ENCODE results near the gene TREML1.
"Not testable (repeated sequence)": the region's sequence is repeated elsewhere in the genome, so short reads cannot be mapped to it uniquely, and the experiment has no call there.

The TREML1 gene

DNA sequence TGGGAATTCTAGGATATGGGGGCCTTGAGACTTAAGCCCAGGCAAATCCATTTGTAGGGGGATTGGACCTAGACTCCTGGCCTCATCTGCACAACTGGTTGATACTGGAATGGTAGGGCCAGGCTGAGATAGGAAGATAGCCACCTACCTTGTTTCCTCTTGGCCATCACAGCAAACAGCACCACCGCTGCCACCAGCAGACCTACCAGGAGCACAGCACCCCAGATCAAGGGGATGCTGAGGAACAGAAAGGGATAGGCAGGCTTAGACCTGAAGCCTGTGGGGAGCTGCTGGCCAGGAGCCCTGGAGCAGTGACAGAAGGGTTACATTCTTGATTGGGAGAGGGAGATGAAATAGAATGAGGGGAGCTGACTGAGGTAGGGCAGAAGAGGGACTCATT, 3.5 kb downstream of the TREML1 start:
- no peak for DNase-seq (ENCODE audit: low read depth, low spot score)

DNA sequence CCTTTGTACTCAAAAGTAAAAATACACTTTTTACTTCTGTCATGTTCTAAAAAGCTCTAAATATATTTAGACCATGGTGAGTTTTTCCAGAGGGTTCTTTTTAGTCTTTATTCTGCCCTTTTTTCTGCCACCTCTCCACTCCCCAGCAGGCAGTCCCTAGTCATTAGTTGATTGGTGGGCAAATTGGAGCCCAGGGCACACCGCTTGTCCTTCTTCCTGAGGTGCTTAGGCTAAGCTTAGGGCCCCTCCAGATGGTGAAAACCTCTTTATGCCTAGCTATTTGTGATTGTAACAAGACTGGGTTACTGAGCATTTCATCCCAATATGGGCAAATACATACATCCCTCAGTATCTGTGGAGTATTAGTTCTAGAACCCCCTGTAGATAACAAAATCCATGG, 6.2 kb downstream of the TREML1 start:
- DNase-seq (ENCODE audit: low read depth, low spot score): no peak

DNA sequence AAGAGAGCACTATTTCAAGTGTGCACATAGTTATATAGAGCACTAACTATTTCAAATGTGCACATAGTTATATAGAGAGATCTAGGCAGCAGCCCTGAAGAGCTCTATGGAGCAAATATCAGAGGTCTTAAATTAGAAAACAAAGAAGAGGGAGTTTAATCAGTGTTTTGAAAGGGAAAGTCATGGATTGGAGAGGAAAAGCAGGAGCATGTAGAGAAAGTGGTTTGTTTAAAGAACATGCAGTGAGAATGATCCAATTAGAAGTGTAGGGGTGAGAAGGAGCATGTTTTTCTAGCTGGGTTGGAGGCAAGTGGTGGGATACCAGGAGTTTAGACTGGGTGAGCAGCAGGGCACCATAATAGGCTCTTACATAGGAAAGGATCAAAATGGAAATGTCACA, 17.2 kb downstream of the TREML1 start:
- no peak for DNase-seq (ENCODE audit: low read depth, low spot score)

DNA sequence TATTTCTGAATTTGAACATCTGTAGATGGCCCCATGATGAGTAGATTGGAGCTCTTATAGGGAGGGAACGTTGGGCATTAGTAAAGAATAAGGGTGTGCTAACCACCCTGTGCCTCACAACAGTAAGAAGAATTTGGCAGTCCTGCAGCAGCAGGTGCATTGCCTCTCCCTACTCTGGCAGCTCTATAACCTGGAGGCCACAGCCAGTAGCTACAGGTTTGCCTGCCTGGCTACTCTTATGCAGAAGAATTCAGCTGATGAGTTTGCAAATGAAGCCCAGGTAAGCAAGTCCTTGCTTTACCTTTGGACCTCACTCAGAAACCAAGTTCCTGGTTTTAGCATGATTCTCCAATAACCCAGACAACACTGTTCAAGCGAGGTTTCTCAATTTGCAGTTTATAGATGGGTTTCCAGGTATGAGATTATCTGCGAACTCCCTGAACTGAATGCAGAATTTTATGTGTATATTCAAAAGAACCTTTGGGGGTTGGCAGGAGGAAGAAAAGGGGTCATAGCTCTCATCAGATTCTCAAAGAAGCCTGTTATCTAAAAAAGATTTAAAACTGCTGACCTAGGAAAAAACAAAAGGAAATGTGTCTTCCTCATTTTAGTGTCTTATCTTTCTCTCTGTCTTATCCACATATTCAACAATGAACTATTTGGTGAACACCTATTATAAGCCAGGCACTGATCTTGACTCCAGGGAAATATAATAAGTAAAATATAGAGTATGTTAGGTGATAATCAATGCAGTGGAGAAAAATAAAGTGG, 18.9 kb downstream of the TREML1 start:
- DNase-seq (ENCODE audit: low read depth, low spot score): no peak

DNA sequence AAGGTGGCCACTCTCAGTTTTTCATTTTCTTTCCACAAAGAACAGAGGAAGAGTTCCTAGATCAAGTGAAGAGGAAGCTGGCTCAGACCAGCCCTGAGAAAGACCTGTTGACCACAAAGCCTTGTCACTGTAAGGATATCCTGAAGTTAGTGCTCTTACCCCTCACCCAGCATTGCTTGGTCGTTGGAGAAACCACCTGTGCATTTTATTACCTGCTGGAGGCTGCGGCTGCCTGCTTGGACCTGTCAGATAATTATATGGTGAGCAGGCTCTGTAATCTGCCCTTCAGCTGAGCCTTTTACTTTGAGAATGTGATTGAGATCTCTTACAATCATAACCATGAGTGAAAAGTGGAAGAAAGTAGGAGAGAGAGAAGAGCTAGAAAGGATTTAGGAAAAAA, 21.9 kb downstream of the TREML1 start:
- DNase-seq (ENCODE audit: low read depth, low spot score): no peak

DNA sequence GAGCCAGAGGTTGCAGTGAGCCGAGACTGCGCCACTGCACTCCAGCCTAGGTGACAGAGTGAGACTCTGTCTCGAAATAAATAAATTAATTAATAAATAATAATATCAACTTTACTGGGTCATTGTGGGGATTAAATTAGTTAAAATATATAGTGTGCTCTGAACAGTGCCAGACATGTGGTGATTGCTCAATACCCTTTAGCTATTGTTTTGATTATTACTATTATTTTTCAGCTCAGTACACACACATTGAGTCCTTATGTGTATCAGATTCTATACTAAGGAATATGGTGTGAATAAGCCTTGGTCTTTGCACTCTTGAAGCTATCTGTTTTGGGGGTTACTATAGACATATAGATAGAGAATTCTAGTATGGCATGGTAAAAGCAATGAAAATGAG, 28.9 kb downstream of the TREML1 start:
- DNase-seq (ENCODE audit: low read depth, low spot score): no peak

DNA sequence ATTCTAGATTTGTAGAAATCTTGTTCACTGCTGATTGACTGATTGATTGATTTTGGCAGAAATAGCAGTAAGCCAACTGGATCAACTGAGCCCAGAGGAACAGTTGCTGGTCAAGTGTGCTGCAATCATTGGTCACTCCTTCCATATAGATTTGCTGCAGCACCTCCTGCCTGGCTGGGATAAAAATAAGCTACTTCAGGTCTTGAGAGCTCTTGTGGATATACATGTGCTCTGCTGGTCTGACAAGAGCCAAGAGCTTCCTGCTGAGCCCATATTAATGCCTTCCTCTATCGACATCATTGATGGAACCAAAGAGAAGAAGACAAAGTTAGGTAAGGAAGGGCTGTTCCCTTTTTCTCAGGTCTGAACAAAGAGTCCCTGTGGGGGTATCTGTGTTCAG, 31.2 kb downstream of the TREML1 start:
- no peak for DNase-seq (ENCODE audit: low read depth, low spot score)

DNA sequence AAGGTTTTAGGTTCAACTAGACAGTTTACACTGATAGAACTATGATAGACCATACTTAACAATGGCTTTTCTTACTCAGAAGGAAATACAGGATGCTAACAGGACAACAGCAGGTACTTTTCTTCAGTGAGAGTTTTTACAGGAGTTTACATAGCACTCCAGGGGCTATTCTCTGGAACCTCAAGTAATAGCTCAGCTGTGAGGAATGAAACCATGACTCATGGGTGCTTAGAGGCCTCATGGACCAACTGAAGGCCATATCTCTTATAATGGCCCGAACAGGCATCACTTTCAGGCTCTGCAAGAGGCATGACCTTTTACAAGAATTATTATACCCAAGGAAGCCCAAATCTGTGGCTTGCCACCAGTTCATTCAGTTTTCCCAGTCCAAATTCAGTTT, 31.8 kb downstream of the TREML1 start:
- DNase-seq (ENCODE audit: low read depth, low spot score): peak; percentile 17

DNA sequence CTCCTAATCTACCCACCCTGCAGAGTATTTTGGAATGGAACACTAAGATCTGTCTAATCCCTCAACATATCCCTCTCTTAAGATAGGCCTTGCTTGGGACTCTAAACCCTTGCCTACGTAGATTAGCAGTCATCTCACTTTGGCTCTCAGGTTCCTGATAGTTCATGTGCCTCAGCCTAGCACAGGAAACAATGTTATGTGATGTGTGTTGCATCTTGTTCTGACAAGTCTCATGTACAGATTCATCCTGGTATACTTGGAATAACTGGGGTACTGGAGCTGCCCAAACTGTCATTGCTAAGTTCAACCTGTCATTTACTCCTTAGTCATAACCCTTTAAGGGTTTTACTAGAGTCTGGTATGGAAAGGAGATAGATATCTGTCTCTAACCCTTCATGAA, 34.1 kb downstream of the TREML1 start:
- DNase-seq (ENCODE audit: low read depth, low spot score): no peak

DNA sequence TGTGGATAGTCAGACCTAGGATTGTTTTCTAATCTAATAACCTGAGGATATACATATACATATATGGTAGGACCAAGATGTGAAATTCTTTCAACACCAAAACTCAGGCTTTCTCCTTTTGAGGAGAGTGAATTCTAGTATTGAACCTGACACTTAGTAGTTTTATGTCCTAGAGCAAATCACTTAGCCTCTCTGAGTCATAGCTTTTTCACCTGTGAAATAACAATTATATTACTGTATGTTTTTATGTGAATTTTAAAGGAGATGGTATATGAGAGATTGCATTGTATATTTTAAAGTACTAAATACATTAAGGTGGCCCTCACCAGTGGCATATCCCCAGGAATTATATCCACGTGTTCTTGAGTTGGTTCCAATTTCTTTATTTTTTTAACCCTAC, 34.6 kb downstream of the TREML1 start:
- no peak for DNase-seq (ENCODE audit: low read depth, low spot score)

DNA sequence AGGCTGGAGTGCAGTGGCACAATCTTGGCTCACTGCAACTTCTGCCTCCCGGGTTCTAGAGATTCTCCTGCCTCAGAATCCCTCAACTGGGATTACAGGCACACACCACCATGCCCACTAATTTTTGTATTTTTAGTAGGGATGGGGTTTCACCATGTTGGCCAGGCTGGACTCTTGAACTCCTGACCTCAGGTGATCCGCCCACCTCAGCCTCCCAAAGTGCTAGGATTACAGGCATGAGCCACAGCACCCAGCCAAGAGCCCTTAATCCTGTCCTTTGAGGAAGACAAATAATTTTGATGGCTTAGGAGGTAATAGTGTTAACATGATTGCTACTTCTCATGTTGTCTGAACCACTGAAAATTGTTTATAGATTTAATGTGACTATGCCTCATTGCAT, 39.1 kb downstream of the TREML1 start:
- not testable (repeated sequence) for DNase-seq (ENCODE audit: low read depth, low spot score)

DNA sequence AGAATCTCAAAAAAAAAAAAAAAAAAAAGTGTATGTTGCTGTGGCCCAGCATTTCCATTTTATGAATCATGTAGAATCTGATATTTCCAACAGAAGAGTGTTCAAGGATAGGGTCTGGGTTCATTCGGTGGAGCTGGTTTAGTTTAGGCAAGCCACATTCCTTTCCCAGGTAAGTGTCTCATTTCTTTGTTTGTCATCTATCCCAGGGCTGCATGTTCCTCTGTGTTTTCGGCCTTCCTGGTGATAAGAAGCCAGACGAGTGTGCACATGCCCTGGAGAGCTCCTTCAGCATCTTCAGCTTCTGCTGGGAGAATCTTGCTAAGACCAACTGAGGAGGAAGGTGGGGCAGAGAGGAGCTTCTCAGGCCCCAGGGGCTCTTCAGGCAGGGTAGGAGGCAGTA, 43.1 kb downstream of the TREML1 start:
- DNase-seq (ENCODE audit: low read depth, low spot score): no peak

DNA sequence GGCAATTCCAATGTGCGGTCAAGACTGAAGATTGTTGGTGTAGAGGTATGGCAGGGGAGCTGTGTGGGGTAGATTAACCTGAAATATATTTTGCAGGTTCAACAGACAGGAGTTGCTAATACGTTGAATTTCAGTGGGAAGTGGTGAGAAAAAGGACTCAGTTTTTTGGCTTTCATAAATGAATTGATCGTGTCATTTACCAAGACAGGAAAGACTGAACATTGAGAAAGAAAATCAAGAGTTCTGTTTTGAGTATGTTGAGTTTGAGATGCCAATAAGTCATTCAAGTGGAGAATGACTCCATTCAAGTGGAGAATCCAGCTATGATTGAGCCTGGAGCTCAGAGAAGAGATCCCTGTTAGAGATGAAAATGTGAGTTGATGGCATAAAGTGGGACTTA, 50.3 kb downstream of the TREML1 start:
- no peak for DNase-seq (ENCODE audit: low read depth, low spot score)

DNA sequence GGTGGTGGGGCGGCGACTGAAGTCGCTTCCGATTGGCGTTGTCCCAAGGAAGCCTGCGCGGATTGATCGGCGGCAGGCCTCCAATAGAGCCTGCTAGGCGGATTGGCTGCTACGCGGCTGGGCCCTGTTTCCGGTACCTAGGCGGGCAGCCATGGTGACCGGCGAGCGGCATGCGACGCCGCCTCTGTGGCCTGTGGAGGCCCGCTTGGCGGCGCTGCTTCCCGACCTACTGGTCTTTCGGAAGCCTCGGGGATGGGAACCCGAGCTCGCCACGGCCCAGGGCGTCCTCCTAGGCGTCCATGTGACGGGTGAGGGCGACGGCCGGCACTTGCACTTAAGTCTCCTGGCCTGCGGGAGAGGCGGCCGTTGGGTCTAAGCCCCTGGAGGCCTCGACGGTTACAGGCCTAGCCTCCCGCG, 53.3 kb downstream of the TREML1 start:
- DNase-seq (ENCODE audit: low read depth, low spot score): no peak

All from astrocyte of the hippocampus (primary cell).